Neural progenitor cell (in vitro differentiated cells): ENCODE measurements around the gene FAM135A. TPM values are rescaled to one million over a fixed set of nuclear protein-coding genes. Genes with fewer than 3 reads are reported as not detected.

Source experiments
- DNase-seq: peaks from one replicate; pipeline ENCODE4 v3.0.0-alpha.2; 2016; ENCODE audit warnings: low spot score
- H2AFZ ChIP-seq: fragments of 200-600 bp; sonication (generic); replicated peaks from 2 replicates; pipeline ENCODE4 v1.6.1; 2016; ENCODE audit warnings: antibody characterized with exemption
- H3F3A ChIP-seq: fragments of 200-600 bp; sonication (generic); 2 replicates; pipeline ENCODE4 v1.6.1; 2016; ENCODE audit warnings: antibody characterized with exemption, low read depth
- H3K27ac ChIP-seq: fragments of 200-600 bp; sonication (generic); 2 replicates; pipeline ENCODE4 v1.5.1; 2016; ENCODE audit warnings: mild to moderate bottlenecking
- H3K27me3 ChIP-seq: fragments of 200-600 bp; sonication (generic); 2 replicates; pipeline ENCODE4 v1.6.1; 2016; ENCODE audit warnings: mild to moderate bottlenecking, moderate library complexity
- H3K36me3 ChIP-seq: fragments of 200-600 bp; sonication (generic); 2 replicates; pipeline ENCODE4 v1.5.1; 2016
- H3K4me1 ChIP-seq: fragments of 200-600 bp; sonication (generic); 2 replicates; pipeline ENCODE4 v1.6.1; 2016; ENCODE audit warnings: mixed run types
- H3K4me2 ChIP-seq: fragments of 200-600 bp; sonication (generic); 2 replicates; pipeline ENCODE4 v1.6.1; 2016
- H3K4me3 ChIP-seq: fragments of 200-600 bp; sonication (generic); 2 replicates; pipeline ENCODE4 v1.5.1; 2016
- H3K79me2 ChIP-seq: fragments of 200-600 bp; sonication (generic); 2 replicates; pipeline ENCODE4 v1.6.1; 2016; ENCODE audit warnings: low read depth
- H3K9ac ChIP-seq: fragments of 200-600 bp; sonication (generic); 2 replicates; pipeline ENCODE4 v1.6.1; 2016
- H3K9me3 ChIP-seq: fragments of 200-600 bp; sonication (generic); 2 replicates; pipeline ENCODE4 v1.5.1; 2016; ENCODE audit warnings: low read depth
- H4K20me1 ChIP-seq: fragments of 200-600 bp; sonication (generic); 2 replicates; pipeline ENCODE4 v1.6.1; 2016; ENCODE audit warnings: low read depth
- H3K27ac Mint-ChIP-seq: 3 replicates; pipeline ENCODE4 v1.8.0; 2021; ENCODE audit warnings: mixed read lengths
- H3K27me3 Mint-ChIP-seq: 2 replicates; pipeline ENCODE4 v1.8.0; 2022; ENCODE audit warnings: low read depth, mild to moderate bottlenecking, inconsistent platforms, moderate library complexity, mixed read lengths; ENCODE audit not compliant: insufficient read depth
- H3K36me3 Mint-ChIP-seq: 3 replicates; pipeline ENCODE4 v1.8.0; 2021; ENCODE audit warnings: mixed read lengths
- H3K4me1 Mint-ChIP-seq: 3 replicates; pipeline ENCODE4 v1.8.0; 2021; ENCODE audit warnings: mixed read lengths
- H3K4me3 Mint-ChIP-seq: 3 replicates; pipeline ENCODE4 v1.8.0; 2021; ENCODE audit warnings: mild to moderate bottlenecking, moderate library complexity, mixed read lengths
- H3K9me3 Mint-ChIP-seq: 3 replicates; pipeline ENCODE4 v1.8.0; 2020; ENCODE audit warnings: mixed read lengths
- EZH2 ChIP-seq: fragments of 200-600 bp; sonication (generic); IDR thresholded peaks from 2 replicates; pipeline ENCODE4 v1.6.1; 2017; ENCODE audit warnings: antibody characterized with exemption, mild to moderate bottlenecking, moderate library complexity
- EZH2phosphoT487 ChIP-seq: fragments of 200-600 bp; sonication (generic); IDR thresholded peaks from 2 replicates; pipeline ENCODE4 v1.6.1; 2017; ENCODE audit warnings: antibody characterized with exemption
- total RNA-seq: library from RNA; depleted of rRNA; stranded (reverse); fragments of >200 nt; gene quantifications from 2 replicates; pipeline ENCODE4 v1.2.3, GENCODE V29; 2015; ENCODE audit warnings: low replicate concordance
- TF ChIP-seq, protein P1 (sequence below): fragments of 200-600 bp; sonication (generic); IDR thresholded peaks from 2 replicates; pipeline ENCODE4 v1.5.1; 2017; ENCODE audit warnings: antibody characterized with exemption, mild to moderate bottlenecking

FAM135A gene
- total RNA-seq, 1 donor from 2014 or later: 85.3 TPM

DNA sequence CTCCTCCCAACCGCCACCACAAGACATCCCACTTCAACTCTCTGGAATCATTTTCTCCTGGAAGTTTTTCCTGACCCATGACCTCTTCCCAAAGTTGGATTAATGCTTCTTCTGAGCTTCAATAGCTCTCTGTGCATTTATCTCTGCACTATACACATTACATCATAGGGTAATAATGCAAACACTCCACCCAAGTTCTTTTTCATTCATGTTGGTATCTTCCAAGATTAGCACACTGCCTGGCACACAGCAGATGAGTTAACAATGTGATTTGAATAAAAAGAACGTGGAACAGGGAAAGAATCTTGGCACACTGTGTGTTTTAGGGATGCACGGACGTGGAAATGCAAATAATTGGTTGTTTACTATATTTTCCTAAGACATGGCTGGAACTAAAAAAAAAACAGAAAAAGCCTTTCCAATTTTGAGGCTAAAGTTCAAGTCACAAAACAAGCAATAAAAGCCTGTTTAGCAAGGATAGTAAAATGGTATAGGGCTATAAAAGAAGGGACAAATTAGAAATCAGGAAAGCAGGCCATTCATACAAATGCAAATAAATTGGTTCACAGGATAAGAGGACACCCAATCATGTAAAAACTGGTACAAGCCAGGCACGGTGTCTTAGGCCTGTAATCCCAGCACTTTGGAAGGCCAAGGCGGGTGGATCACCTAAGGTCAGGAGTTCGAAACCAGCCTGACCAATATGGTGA is 1.6 kb upstream of the FAM135A start:
- Histone ChIP-seq H3K9ac (no peak overlapping the region), H3K4me3 (peak overlapping the region; percentile 84), H3K27me3 (peaks cover 11% of the 10 kb centered on the region), H3K9me3 (no peaks in the 10 kb centered on the region), H4K20me1 (peaks cover 7% of the 10 kb centered on the region), H3K4me2 (peak overlapping the region; percentile 97), H2AFZ (no peak overlapping the region), H3K36me3 (no peaks in the 10 kb centered on the region), H3K4me1 (peaks cover 18% of the 10 kb centered on the region), H3F3A (peaks cover 11% of the 10 kb centered on the region), H3K79me2 (peaks cover 41% of the 10 kb centered on the region), H3K27ac (no peak overlapping the region)
- Mint-ChIP-seq H3K9me3 (no peaks in the 10 kb centered on the region), H3K36me3 (peaks cover 4% of the 10 kb centered on the region), H3K4me1 (peaks cover 15% of the 10 kb centered on the region), H3K27me3 (peaks cover 5% of the 10 kb centered on the region), H3K4me3 (peak overlapping the region; percentile 97), H3K27ac (no peak overlapping the region)
- TF ChIP-seq, protein P1, sequence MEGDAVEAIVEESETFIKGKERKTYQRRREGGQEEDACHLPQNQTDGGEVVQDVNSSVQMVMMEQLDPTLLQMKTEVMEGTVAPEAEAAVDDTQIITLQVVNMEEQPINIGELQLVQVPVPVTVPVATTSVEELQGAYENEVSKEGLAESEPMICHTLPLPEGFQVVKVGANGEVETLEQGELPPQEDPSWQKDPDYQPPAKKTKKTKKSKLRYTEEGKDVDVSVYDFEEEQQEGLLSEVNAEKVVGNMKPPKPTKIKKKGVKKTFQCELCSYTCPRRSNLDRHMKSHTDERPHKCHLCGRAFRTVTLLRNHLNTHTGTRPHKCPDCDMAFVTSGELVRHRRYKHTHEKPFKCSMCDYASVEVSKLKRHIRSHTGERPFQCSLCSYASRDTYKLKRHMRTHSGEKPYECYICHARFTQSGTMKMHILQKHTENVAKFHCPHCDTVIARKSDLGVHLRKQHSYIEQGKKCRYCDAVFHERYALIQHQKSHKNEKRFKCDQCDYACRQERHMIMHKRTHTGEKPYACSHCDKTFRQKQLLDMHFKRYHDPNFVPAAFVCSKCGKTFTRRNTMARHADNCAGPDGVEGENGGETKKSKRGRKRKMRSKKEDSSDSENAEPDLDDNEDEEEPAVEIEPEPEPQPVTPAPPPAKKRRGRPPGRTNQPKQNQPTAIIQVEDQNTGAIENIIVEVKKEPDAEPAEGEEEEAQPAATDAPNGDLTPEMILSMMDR: no peak
- TF ChIP-seq EZH2 (no peak), EZH2phosphoT487 (no peak)
- DNase-seq: no peak

DNA sequence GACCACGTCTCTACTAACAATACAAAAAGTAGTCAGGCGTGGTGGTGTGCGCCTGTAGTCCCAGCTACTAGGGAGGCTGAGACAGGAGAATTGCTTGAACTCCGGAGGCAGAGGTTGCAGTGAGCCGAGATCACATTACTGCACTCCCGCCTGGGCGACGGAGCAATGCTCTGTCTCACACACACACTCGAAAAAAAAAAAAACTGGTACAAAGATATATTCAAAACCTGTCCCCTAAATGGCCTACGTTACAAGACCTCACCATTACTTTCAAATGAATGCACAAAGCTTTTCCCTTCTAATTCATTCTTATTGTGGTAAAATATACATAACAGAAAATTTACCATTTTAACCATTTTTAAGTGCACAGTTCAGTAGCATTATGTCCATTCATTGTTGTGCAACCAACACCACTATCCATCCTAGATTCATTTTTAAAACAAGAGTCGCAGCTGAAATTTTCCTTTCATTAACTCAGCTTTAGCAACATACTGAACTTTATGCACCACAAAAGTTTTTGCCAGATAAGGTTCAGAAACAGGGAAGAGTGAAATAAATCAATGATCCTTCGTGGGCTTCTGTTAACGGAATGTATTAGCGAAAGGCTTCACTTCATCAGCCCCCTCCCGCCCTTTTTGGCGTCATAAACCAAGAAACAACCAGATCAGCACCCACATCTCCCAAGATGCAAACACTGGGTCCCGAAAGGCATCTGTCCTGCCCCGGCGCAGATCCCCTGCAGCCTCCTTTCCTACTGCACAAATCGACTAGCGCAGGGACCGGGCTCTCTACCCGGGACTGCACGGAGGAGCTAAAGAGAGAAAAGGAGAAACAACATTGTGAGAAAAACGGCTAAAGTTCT is 825 bp upstream of the FAM135A start:
- H4K20me1 ChIP-seq: peaks cover 7% of the 10 kb centered on the region
- H3K9me3 ChIP-seq: no peaks in the 10 kb centered on the region
- H3K4me1 ChIP-seq: peaks cover 18% of the 10 kb centered on the region
- H3K27me3 Mint-ChIP-seq: peaks cover 5% of the 10 kb centered on the region
- peak overlapping the region; percentile 84 for H3K4me3 ChIP-seq
- TF ChIP-seq, protein P1: no peak
- TF ChIP-seq EZH2phosphoT487: peak; percentile 34
- H3K27ac ChIP-seq: peak overlapping the region; percentile 68
- H3K4me1 Mint-ChIP-seq: peaks cover 15% of the 10 kb centered on the region
- no peak for DNase-seq
- peaks cover 11% of the 10 kb centered on the region for H3F3A ChIP-seq
- H3K36me3 Mint-ChIP-seq: peaks cover 4% of the 10 kb centered on the region
- H3K9ac ChIP-seq: peak overlapping the region; percentile 96
- peak overlapping the region; percentile 92 for H2AFZ ChIP-seq
- H3K4me3 Mint-ChIP-seq: peak overlapping the region; percentile 97
- peak overlapping the region; percentile 97 for H3K4me2 ChIP-seq
- peaks cover 49% of the 10 kb centered on the region for H3K79me2 ChIP-seq
- no peaks in the 10 kb centered on the region for H3K9me3 Mint-ChIP-seq
- H3K36me3 ChIP-seq: no peaks in the 10 kb centered on the region
- H3K27me3 ChIP-seq: peaks cover 11% of the 10 kb centered on the region
- H3K27ac Mint-ChIP-seq: peak overlapping the region; percentile 97

DNA sequence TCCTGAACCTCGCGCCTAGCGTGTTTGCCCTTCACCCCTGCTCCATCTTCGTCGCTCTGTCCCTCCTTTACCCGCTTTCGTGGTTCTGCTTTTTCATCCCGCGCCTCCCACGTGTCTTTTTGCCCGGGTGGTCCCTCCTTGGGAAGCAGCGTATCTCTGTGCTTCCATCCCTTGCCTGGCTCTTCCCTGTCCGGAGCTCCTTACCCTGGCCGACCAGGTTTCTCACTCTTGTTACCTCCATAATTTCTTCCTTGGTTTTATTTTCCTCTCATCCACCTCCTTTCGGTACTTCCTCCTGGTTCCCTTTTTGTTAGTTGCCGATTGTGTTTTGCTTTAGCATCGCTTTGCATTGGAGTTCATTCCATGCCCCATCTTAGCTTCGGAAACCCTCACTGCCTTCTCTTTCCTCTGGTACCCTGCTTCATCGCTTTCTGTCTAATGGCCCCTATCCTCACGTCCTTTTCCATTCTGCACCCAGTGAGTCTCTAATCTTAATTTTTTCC is 735 bp downstream of the FAM135A start:
- Histone ChIP-seq H3F3A (peaks cover 11% of the 10 kb centered on the region), H3K9me3 (no peaks in the 10 kb centered on the region), H3K4me1 (peaks cover 18% of the 10 kb centered on the region), H3K4me2 (peak overlapping the region; percentile 86), H3K36me3 (no peaks in the 10 kb centered on the region), H3K79me2 (peaks cover 65% of the 10 kb centered on the region), H3K9ac (peak overlapping the region; percentile 77), H2AFZ (peak overlapping the region; percentile 94), H3K4me3 (peak overlapping the region; percentile 84), H4K20me1 (peaks cover 7% of the 10 kb centered on the region), H3K27ac (no peak overlapping the region), H3K27me3 (no peaks in the 10 kb centered on the region)
- H3K4me1 Mint-ChIP-seq: peaks cover 15% of the 10 kb centered on the region
- H3K9me3 Mint-ChIP-seq: no peaks in the 10 kb centered on the region
- peaks cover 9% of the 10 kb centered on the region for H3K36me3 Mint-ChIP-seq
- peaks cover 5% of the 10 kb centered on the region for H3K27me3 Mint-ChIP-seq
- H3K27ac Mint-ChIP-seq: peak overlapping the region; percentile 17
- TF ChIP-seq EZH2 (no peak), EZH2phosphoT487 (no peak)
- TF ChIP-seq, protein P1: no peak
- DNase-seq: peak; percentile 37
- peak overlapping the region; percentile 97 for H3K4me3 Mint-ChIP-seq
